H1 (cell line): ENCODE results near the gene WASF3. TPM values are rescaled to one million over a fixed set of nuclear protein-coding genes. Genes with fewer than 3 reads are reported as not detected.

ENCODE experiments used
- CHD1 ChIP-seq: IDR thresholded peaks from 2 replicates; pipeline ENCODE4 v1.6.1; 2012; ENCODE audit warnings: low read depth, low read length, improper control_type of control experiment
- CHD2 ChIP-seq: IDR thresholded peaks from 2 replicates; pipeline ENCODE4 v1.6.1; 2012; ENCODE audit warnings: low read length, improper control_type of control experiment
- GTF2F1 ChIP-seq: IDR thresholded peaks from 2 replicates; pipeline ENCODE4 v1.6.1; 2012; ENCODE audit warnings: low read depth, low read length, improper control_type of control experiment, borderline replicate concordance
- HDAC6 ChIP-seq: IDR thresholded peaks from one replicate; pipeline ENCODE4 v1.7.1; 2012; ENCODE audit warnings: low read depth, mild to moderate bottlenecking, inconsistent platforms, low read length, moderate library complexity
- JUN ChIP-seq: IDR thresholded peaks from 2 replicates; pipeline ENCODE4 v1.6.1; 2011; ENCODE audit warnings: low read depth, mild to moderate bottlenecking, improper control_type of control experiment, low read length
- NRF1 ChIP-seq: IDR thresholded peaks from 2 replicates; pipeline ENCODE4 v1.6.1; 2011; ENCODE audit warnings: mild to moderate bottlenecking, low read depth, low read length, improper control_type of control experiment
- TAF1 ChIP-seq: IDR thresholded peaks from 2 replicates; pipeline ENCODE4 v1.6.1; 2011; ENCODE audit warnings: mild to moderate bottlenecking, low read depth, low read length
- polyA plus RNA-seq, 7 experiments: library from polyadenylated mRNA; depleted of rRNA in 3 of 7; stranded (reverse) in 5 of 7; unstranded in 2 of 7; fragments of >200 nt in 5 of 7; fragments of 200-250 nt in 2 of 7; gene quantifications; 1 replicate in 5 of 7; 2 replicates in 1 of 7; 4 replicates in 1 of 7; pipeline versions ENCODE4 v1.2.1 to v1.2.3, GENCODE V29; 2011 to 2013; ENCODE audit warnings: missing spikeins in 2 of 7, mixed read lengths in 2 of 7
- total RNA-seq: library from RNA; stranded (reverse); fragmentation: NEBNext Ultra II Directional; extraction: Animal tissue kit (Norgen Biotek cat#: 25700); gene quantifications from 2 replicates; pipeline ENCODE4 v1.2.1, GENCODE V29; 2021

WASF3 gene
- total and polyA plus RNA-seq, 2 of the 8 experiments (the other 6 are each of a cell fraction or from before 2014, with no cell fraction given) = 18.7 to 39.8 TPM

- no peak for TF ChIP-seq HDAC6
- TF ChIP-seq CHD1 = no peak
- TF ChIP-seq CHD2 = no peak
- TF ChIP-seq NRF1 = no peak
- TF ChIP-seq TAF1 = no peak
- TF ChIP-seq JUN = no peak
- no peak for TF ChIP-seq GTF2F1
Measured at GRCh38 chr13:26593661-26594060, 36.2 kb downstream of the WASF3 start (continued).
